Hepatocyte (in vitro differentiated cells): Measurements from ENCODE around the gene TMEM131L. TPM values are rescaled to one million over a fixed set of nuclear protein-coding genes. Genes with fewer than 3 reads are reported as not detected.

Source experiments
- DNase-seq: peaks from one replicate; pipeline ENCODE4 v3.0.0-alpha.2; 2016; ENCODE audit warnings: low spot score
- H2AFZ ChIP-seq: fragments of 200-600 bp; sonication (generic); 2 replicates; pipeline ENCODE4 v1.6.0; 2016; ENCODE audit warnings: antibody characterized with exemption, mild to moderate bottlenecking
- H3K27ac ChIP-seq: fragments of 200-600 bp; sonication (generic); 2 replicates; pipeline ENCODE4 v1.5.1; 2016; ENCODE audit warnings: mild to moderate bottlenecking
- H3K27me3 ChIP-seq: fragments of 200-600 bp; sonication (generic); 2 replicates; pipeline ENCODE4 v1.6.1; 2016
- H3K36me3 ChIP-seq: fragments of 200-600 bp; sonication (generic); replicated peaks from 2 replicates; pipeline ENCODE4 v1.5.1; 2016; ENCODE audit warnings: low read depth; ENCODE audit not compliant: insufficient read depth
- H3K4me1 ChIP-seq: fragments of 200-600 bp; sonication (generic); 2 replicates; pipeline ENCODE4 v1.5.1; 2016; ENCODE audit warnings: mild to moderate bottlenecking, moderate library complexity; ENCODE audit not compliant: insufficient read depth
- H3K4me2 ChIP-seq: fragments of 200-600 bp; sonication (generic); 2 replicates; pipeline ENCODE4 v1.6.0; 2016
- H3K4me3 ChIP-seq: fragments of 200-600 bp; sonication (generic); 2 replicates; pipeline ENCODE4 v1.5.1; 2016; ENCODE audit warnings: mild to moderate bottlenecking
- H3K79me2 ChIP-seq: fragments of 200-600 bp; sonication (generic); 2 replicates; pipeline ENCODE4 v1.6.0; 2017; ENCODE audit warnings: mild to moderate bottlenecking
- H3K9me2 ChIP-seq: fragments of 200-600 bp; sonication (generic); replicated peaks from 2 replicates; pipeline ENCODE4 v1.6.0; 2017; ENCODE audit warnings: mild to moderate bottlenecking; ENCODE audit not compliant: insufficient read depth
- H3K9me3 ChIP-seq: fragments of 200-600 bp; sonication (generic); 2 replicates; pipeline ENCODE4 v1.5.1; 2016; ENCODE audit warnings: low read depth, mild to moderate bottlenecking
- H4K20me1 ChIP-seq: fragments of 200-600 bp; sonication (generic); 2 replicates; pipeline ENCODE4 v1.6.0; 2016; ENCODE audit warnings: mild to moderate bottlenecking; ENCODE audit not compliant: insufficient read depth, poor library complexity, severe bottlenecking
- EZH2 ChIP-seq: fragments of 200-600 bp; sonication (generic); IDR thresholded peaks from 2 replicates; pipeline ENCODE4 v1.6.1; 2016; ENCODE audit warnings: antibody characterized with exemption, mild to moderate bottlenecking, borderline replicate concordance
- EZH2phosphoT487 ChIP-seq: fragments of 200-600 bp; sonication (generic); IDR thresholded peaks from one replicate; pipeline ENCODE4 v1.6.1; 2018; ENCODE audit warnings: antibody characterized with exemption, mild to moderate bottlenecking, low read depth, moderate library complexity; ENCODE audit not compliant: unreplicated experiment, severe bottlenecking
- WGBS: methylation state at CpG from one replicate; pipeline ENCODE4 v1.1.6; 2016; ENCODE audit warnings: low lambda C conversion rate; ENCODE audit errors: missing lambda C conversion rate; 5-methylcytosine and 5-hydroxymethylcytosine counted together
- polyA plus RNA-seq: library from polyadenylated mRNA; unstranded; fragments of >200 nt; fragmentation: Nextera tagmentation; extraction: Ambion mirVana; gene quantifications from 2 replicates; pipeline ENCODE4 v1.2.1, GENCODE V29; 2016
- total RNA-seq: library from RNA; depleted of rRNA; stranded (reverse); fragments of >200 nt; gene quantifications from 2 replicates; pipeline ENCODE4 v1.2.3, GENCODE V29; 2014
- TF ChIP-seq, protein P1 (sequence below): fragments of 200-600 bp; sonication (generic); IDR thresholded peaks from 2 replicates; pipeline ENCODE4 v1.5.1; 2016; ENCODE audit warnings: antibody characterized with exemption, mild to moderate bottlenecking; ENCODE audit not compliant: poor library complexity

TMEM131L gene
- total and polyA plus RNA-seq, 2 experiments from 2014 or later: 6.3 to 10.5 TPM

GRCh38 chr4:153523164-153523796 lies 57.1 kb downstream of the TMEM131L start:
- WGBS: 61% methylated on average over 5 of the region's 5 CpGs
- Histone ChIP-seq H2AFZ (no peak overlapping the region), H3K79me2 (peaks cover 16% of the 10 kb centered on the region), H3K9me3 (no peaks in the 10 kb centered on the region), H3K9me2 (no peaks in the 10 kb centered on the region), H3K4me3 (no peak overlapping the region), H3K36me3 (no peaks in the 10 kb centered on the region), H3K4me1 (peaks cover 30% of the 10 kb centered on the region), H3K27ac (peak overlapping the region; percentile 72), H3K27me3 (no peaks in the 10 kb centered on the region), H3K4me2 (peak overlapping the region; percentile 2), H4K20me1 (no peaks in the 10 kb centered on the region)
- no peak for TF ChIP-seq EZH2phosphoT487
- TF ChIP-seq, protein P1, sequence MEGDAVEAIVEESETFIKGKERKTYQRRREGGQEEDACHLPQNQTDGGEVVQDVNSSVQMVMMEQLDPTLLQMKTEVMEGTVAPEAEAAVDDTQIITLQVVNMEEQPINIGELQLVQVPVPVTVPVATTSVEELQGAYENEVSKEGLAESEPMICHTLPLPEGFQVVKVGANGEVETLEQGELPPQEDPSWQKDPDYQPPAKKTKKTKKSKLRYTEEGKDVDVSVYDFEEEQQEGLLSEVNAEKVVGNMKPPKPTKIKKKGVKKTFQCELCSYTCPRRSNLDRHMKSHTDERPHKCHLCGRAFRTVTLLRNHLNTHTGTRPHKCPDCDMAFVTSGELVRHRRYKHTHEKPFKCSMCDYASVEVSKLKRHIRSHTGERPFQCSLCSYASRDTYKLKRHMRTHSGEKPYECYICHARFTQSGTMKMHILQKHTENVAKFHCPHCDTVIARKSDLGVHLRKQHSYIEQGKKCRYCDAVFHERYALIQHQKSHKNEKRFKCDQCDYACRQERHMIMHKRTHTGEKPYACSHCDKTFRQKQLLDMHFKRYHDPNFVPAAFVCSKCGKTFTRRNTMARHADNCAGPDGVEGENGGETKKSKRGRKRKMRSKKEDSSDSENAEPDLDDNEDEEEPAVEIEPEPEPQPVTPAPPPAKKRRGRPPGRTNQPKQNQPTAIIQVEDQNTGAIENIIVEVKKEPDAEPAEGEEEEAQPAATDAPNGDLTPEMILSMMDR: no peak
- no peak for TF ChIP-seq EZH2
- DNase-seq: no peak

GRCh38 chr4:153523941-153524386 lies 57.8 kb downstream of the TMEM131L start:
- H3K4me1 ChIP-seq: peaks cover 25% of the 10 kb centered on the region
- H2AFZ ChIP-seq: no peak overlapping the region
- H4K20me1 ChIP-seq: no peaks in the 10 kb centered on the region
- TF ChIP-seq EZH2phosphoT487: no peak
- TF ChIP-seq EZH2: no peak
- TF ChIP-seq, protein P1: no peak
- DNase-seq: no peak
- no peaks in the 10 kb centered on the region for H3K9me2 ChIP-seq
- H3K36me3 ChIP-seq: no peaks in the 10 kb centered on the region
- no peaks in the 10 kb centered on the region for H3K9me3 ChIP-seq
- peaks cover 21% of the 10 kb centered on the region for H3K79me2 ChIP-seq
- H3K4me2 ChIP-seq: peak overlapping the region; percentile 2
- 58% methylated on average over 4 of the region's 4 CpGs for whole genome bisulfite sequencing
- peak overlapping the region; percentile 72 for H3K27ac ChIP-seq
- no peak overlapping the region for H3K4me3 ChIP-seq
- no peaks in the 10 kb centered on the region for H3K27me3 ChIP-seq

- WGBS: 84% methylated on average over 4 of the region's 4 CpGs
- H3K27me3 ChIP-seq: no peaks in the 10 kb centered on the region
- no peak for DNase-seq
- no peaks in the 10 kb centered on the region for H4K20me1 ChIP-seq
- TF ChIP-seq EZH2phosphoT487: no peak
- peaks cover 28% of the 10 kb centered on the region for H3K4me1 ChIP-seq
- no peak overlapping the region for H2AFZ ChIP-seq
- H3K9me2 ChIP-seq: no peaks in the 10 kb centered on the region
- no peaks in the 10 kb centered on the region for H3K36me3 ChIP-seq
- no peaks in the 10 kb centered on the region for H3K9me3 ChIP-seq
- peaks cover 23% of the 10 kb centered on the region for H3K79me2 ChIP-seq
- H3K4me3 ChIP-seq: no peak overlapping the region
- H3K27ac ChIP-seq: peak overlapping the region; percentile 72
- no peak overlapping the region for H3K4me2 ChIP-seq
Observed at GRCh38 chr4:153524682-153525081, 58.5 kb downstream of the TMEM131L start.

DNA sequence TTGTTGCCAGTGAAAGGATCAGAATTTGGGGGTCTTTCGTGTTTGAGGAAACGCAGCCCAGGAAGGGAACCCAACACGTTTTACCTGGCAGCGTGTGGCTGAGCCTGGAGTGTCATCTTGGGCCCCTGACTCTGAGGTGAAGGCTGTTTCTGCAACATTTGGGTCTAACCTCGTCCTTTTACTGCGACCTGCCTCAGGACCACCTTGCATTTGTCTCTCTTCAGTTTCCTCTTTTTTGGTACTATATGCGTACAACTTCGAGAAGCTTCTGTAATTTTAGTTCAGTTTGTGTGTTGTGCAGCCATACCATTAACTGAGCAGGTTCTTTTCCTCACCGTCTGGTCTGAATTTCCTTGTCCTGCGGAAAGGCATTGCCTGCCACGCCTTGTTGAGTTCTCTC lies 61.5 kb downstream of the TMEM131L start:
- Histone ChIP-seq H3K27me3 (no peaks in the 10 kb centered on the region), H2AFZ (no peak overlapping the region), H3K36me3 (no peaks in the 10 kb centered on the region), H3K4me3 (no peak overlapping the region), H3K9me2 (no peaks in the 10 kb centered on the region), H3K4me1 (peaks cover 41% of the 10 kb centered on the region), H3K79me2 (peaks cover 23% of the 10 kb centered on the region), H3K4me2 (no peak overlapping the region), H3K27ac (no peak overlapping the region), H3K9me3 (no peaks in the 10 kb centered on the region), H4K20me1 (no peaks in the 10 kb centered on the region)
- TF ChIP-seq EZH2 (no peak), EZH2phosphoT487 (no peak)
- DNase-seq: no peak
- WGBS: 94% methylated on average over 11 of the region's 11 CpGs
